Activated effector memory CD4-positive, alpha-beta T cell treated with Interleukin-2 at 50 U/mL for 16 hours (primary cell): ENCODE results near the gene AEN.

ENCODE experiments used
- DNase-seq: peaks from one replicate; pipeline ENCODE4 v3.0.0-alpha.2; 2020

The AEN gene

GRCh38 chr15:88652456-88653199 lies 31.5 kb downstream of the AEN start:
- DNase-seq: no peak

- no peak for DNase-seq
Measured at GRCh38 chr15:88653200-88654064, 32.3 kb downstream of the AEN start.

- DNase-seq: no peak
Measured at GRCh38 chr15:88654430-88655102, 33.4 kb downstream of the AEN start.

GRCh38 chr15:88655103-88655553 lies 34.0 kb downstream of the AEN start:
- no peak for DNase-seq

GRCh38 chr15:88655800-88656488 lies 34.8 kb downstream of the AEN start:
- DNase-seq: no peak

- DNase-seq: no peak
Measured at GRCh38 chr15:88656760-88657221, 35.7 kb downstream of the AEN start.

GRCh38 chr15:88657326-88658069 lies 36.4 kb downstream of the AEN start:
- no peak for DNase-seq

- DNase-seq: no peak
Measured at GRCh38 chr15:88658070-88658965, 37.2 kb downstream of the AEN start.

GRCh38 chr15:88658972-88659931 lies 38.1 kb downstream of the AEN start:
- DNase-seq: no peak

- DNase-seq: no peak
Measured at GRCh38 chr15:88661041-88661700, 40.0 kb downstream of the AEN start.

GRCh38 chr15:88661761-88662556 lies 40.8 kb downstream of the AEN start:
- no peak for DNase-seq

- no peak for DNase-seq
Measured at GRCh38 chr15:88663141-88663621, 42.0 kb downstream of the AEN start.

GRCh38 chr15:88664151-88664778 lies 43.1 kb downstream of the AEN start:
- peak; percentile 32 for DNase-seq

- no peak for DNase-seq
Measured at GRCh38 chr15:88674661-88675060, 53.5 kb downstream of the AEN start.

- DNase-seq: no peak
Measured at GRCh38 chr15:88678755-88679154, 57.6 kb downstream of the AEN start.

- no peak for DNase-seq
Measured at GRCh38 chr15:88680241-88681001, 59.3 kb downstream of the AEN start.
